Endothelial cell of umbilical vein (primary cell): ENCODE data around the gene CA5A. TPM values are rescaled to one million over a fixed set of nuclear protein-coding genes. Genes with fewer than 3 reads are reported as not detected.

Experiments used
- BruUV-seq: library from RNA; stranded (reverse); fragments of 400-500 nt; replicated peaks from 2 replicates; lab custom pipeline; 2021; lab: Mats Ljungman, UMichigan
- CTCF ChIA-PET: fragments of 300-600, 350-600 bp; sonication (Branson Sonifier 250); formaldehyde crosslinking; loops from one replicate; lab custom pipeline; 2021; ENCODE audit warnings: antibody characterized with exemption, inconsistent platforms; lab: Charles Lee
- POLR2A ChIA-PET: fragments of 300-600, 350-600 bp; sonication (Branson Sonifier 250); formaldehyde crosslinking; loops from one replicate; lab custom pipeline; 2021; ENCODE audit warnings: antibody characterized with exemption, inconsistent platforms; lab: Charles Lee
- DNase-seq: peaks from one replicate; pipeline ENCODE4 v3.0.0-alpha.2; 2011; ENCODE audit warnings: low read depth, low spot score
- FAIRE-seq: peaks from 2 replicates; lab custom pipeline; 2011; peaks lifted over from hg19 to GRCh38; lab: Jason Lieb, UNC
- H2AFZ ChIP-seq: 2 replicates; pipeline ENCODE4 v1.6.0; 2012; ENCODE audit warnings: low read depth, low read length, control low read depth, inconsistent platforms
- H3K27ac ChIP-seq: 2 replicates; pipeline ENCODE4 v1.5.1; 2011; ENCODE audit warnings: low read depth, mild to moderate bottlenecking, control low read depth, low read length, moderate library complexity; ENCODE audit not compliant: insufficient read depth
- H3K27me3 ChIP-seq, 2 experiments: 2 replicates each; pipeline versions ENCODE4 v1.6.0 to v1.6.1; 2011; ENCODE audit warnings: low read length in 2 of 2, mixed read lengths in 1 of 2; ENCODE audit not compliant: control insufficient read depth in 2 of 2, insufficient read depth in 2 of 2
- H3K36me3 ChIP-seq, 2 experiments: 2 replicates in 1 of 2; 3 replicates in 1 of 2; pipeline ENCODE4 v1.5.1; 2011; ENCODE audit warnings: low read length in 2 of 2, mild to moderate bottlenecking in 1 of 2, moderate library complexity in 1 of 2; ENCODE audit not compliant: control insufficient read depth in 2 of 2, insufficient read depth in 2 of 2; ENCODE audit errors: extremely low read depth in 1 of 2
- H3K4me1 ChIP-seq: 3 replicates; pipeline ENCODE4 v1.5.1; 2011; ENCODE audit warnings: mild to moderate bottlenecking, low read length; ENCODE audit not compliant: control insufficient read depth, insufficient read depth; ENCODE audit errors: extremely low read depth
- H3K4me2 ChIP-seq: 2 replicates; pipeline ENCODE4 v1.6.1; 2011; ENCODE audit warnings: low read length, control low read depth, mixed read lengths; ENCODE audit not compliant: insufficient read depth
- H3K4me3 ChIP-seq, 3 experiments: fragments of 200-600 bp in 1 of 3; sonication (generic), shearing (Covaris generic) in 1 of 3; replicated peaks in 1 of 3; 2 replicates each; pipeline ENCODE4 v1.5.1; 2011 to 2016; ENCODE audit warnings: control low read depth in 3 of 3, low read length in 3 of 3, mild to moderate bottlenecking in 2 of 3, inconsistent platforms in 1 of 3, low read depth in 1 of 3, moderate library complexity in 1 of 3; ENCODE audit not compliant: insufficient read depth in 1 of 3
- H3K79me2 ChIP-seq: 2 replicates; pipeline ENCODE4 v1.6.0; 2012; ENCODE audit warnings: low read length, inconsistent platforms; ENCODE audit not compliant: control insufficient read depth, insufficient read depth
- H3K9ac ChIP-seq: replicated peaks from 2 replicates; pipeline ENCODE3; 2011; ENCODE audit warnings: low read length, control low read depth; ENCODE audit not compliant: insufficient read depth; ENCODE audit errors: extremely low read depth
- H3K9me1 ChIP-seq: replicated peaks from 3 replicates; pipeline ENCODE4 v1.6.0; 2011; ENCODE audit warnings: mild to moderate bottlenecking, low read length; ENCODE audit not compliant: control insufficient read depth, insufficient read depth; ENCODE audit errors: extremely low read depth
- H3K9me3 ChIP-seq: replicated peaks from 2 replicates; pipeline ENCODE4 v1.5.1; 2012; ENCODE audit warnings: low read length, inconsistent platforms; ENCODE audit not compliant: control insufficient read depth, insufficient read depth
- H4K20me1 ChIP-seq: replicated peaks from 2 replicates; pipeline ENCODE3; 2011; ENCODE audit warnings: mild to moderate bottlenecking, low read length; ENCODE audit not compliant: control insufficient read depth, insufficient read depth; ENCODE audit errors: extremely low read depth
- CTCF ChIP-seq, 2 donors: IDR thresholded peaks; 1 replicate in 1 of 2; 2 replicates in 1 of 2; pipeline ENCODE4 v1.5.1; 2011; ENCODE audit warnings: low read length in 2 of 2, mild to moderate bottlenecking in 2 of 2, moderate library complexity in 2 of 2, control low read depth in 1 of 2, inconsistent platforms in 1 of 2, low read depth in 1 of 2; ENCODE audit not compliant: insufficient read depth in 1 of 2; ENCODE audit errors: extremely low read depth in 1 of 2
- EZH2 ChIP-seq: IDR thresholded peaks from 2 replicates; pipeline ENCODE4 v1.6.1; 2012; ENCODE audit warnings: borderline replicate concordance, low read depth, mild to moderate bottlenecking, moderate library complexity, low read length, inconsistent platforms; ENCODE audit not compliant: severe bottlenecking
- FOS ChIP-seq: IDR thresholded peaks from 2 replicates; pipeline ENCODE4 v1.6.1; 2011; ENCODE audit warnings: mild to moderate bottlenecking, low read length, moderate library complexity, borderline replicate concordance; ENCODE audit not compliant: insufficient read depth
- GATA2 ChIP-seq: IDR thresholded peaks from 2 replicates; pipeline ENCODE4 v1.7.0; 2011; ENCODE audit warnings: low read depth, mild to moderate bottlenecking, moderate library complexity, mixed read lengths, low read length; ENCODE audit not compliant: insufficient read length, insufficient read depth
- JUN ChIP-seq: IDR thresholded peaks from 2 replicates; pipeline ENCODE4 v1.6.1; 2011; ENCODE audit warnings: borderline replicate concordance, low read depth; ENCODE audit not compliant: insufficient read length, insufficient read depth
- MAX ChIP-seq: IDR thresholded peaks from 2 replicates; pipeline ENCODE4 v1.6.1; 2011; ENCODE audit not compliant: insufficient read depth, insufficient read length
- MYC ChIP-seq: IDR thresholded peaks from one replicate; pipeline ENCODE4 v1.6.1; 2011; ENCODE audit warnings: mild to moderate bottlenecking, low read depth, low read length
- POLR2A ChIP-seq: IDR thresholded peaks from 2 replicates; pipeline ENCODE4 v1.6.1; 2012; ENCODE audit warnings: low read depth, mild to moderate bottlenecking, control low read depth, low read length
- POLR2AphosphoS5 ChIP-seq: IDR thresholded peaks from 2 replicates; pipeline ENCODE4 v1.6.1; 2012; ENCODE audit warnings: low read depth, mild to moderate bottlenecking, control low read depth, low read length, moderate library complexity; ENCODE audit not compliant: insufficient read depth
- dilution Hi-C: fragments of 300-500 bp; cut with MboI; formaldehyde crosslinking; loops from one replicate; pipeline ENCODE4 v1.15.0; 2019; ENCODE audit warnings: low sequenced_read_pairs; ENCODE audit not compliant: extremely low pct_ligation_motif_present
- intact Hi-C: fragments of 100-400 bp; cut with micrococcal nuclease; formaldehyde crosslinking; loops from one replicate; pipeline ENCODE4 v1.10.0; 2022
- polyA plus RNA-seq, 4 experiments: library from polyadenylated mRNA; depleted of rRNA in 3 of 4; stranded (reverse) in 3 of 4; unstranded in 1 of 4; fragments of >200 nt; gene quantifications; 2 replicates each; pipeline versions ENCODE4 v1.2.1 to v1.2.3, GENCODE V29; 2011 to 2012; ENCODE audit warnings: missing spikeins in 1 of 4
- total RNA-seq: library from RNA; stranded (reverse); gene quantifications from 2 replicates; pipeline ENCODE4 v1.2.3, GENCODE V29; 2021

The CA5A gene
- total and polyA plus RNA-seq, 2 donors (not counting 3 experiments of a cell fraction or from before 2014, with no cell fraction given) = not detected

- FAIRE-seq (no peak), DNase-seq (no peak)
- Histone ChIP-seq H2AFZ (no peak overlapping the region), H3K9me1 (no peaks in the 10 kb centered on the region), H4K20me1 (no peaks in the 10 kb centered on the region), H3K27ac (no peak overlapping the region), H3K9ac (no peak overlapping the region), H3K4me1 (no peaks in the 10 kb centered on the region), H3K36me3 (no peaks in the 10 kb centered on the region), H3K79me2 (no peaks in the 10 kb centered on the region), H3K4me2 (no peak overlapping the region), H3K27me3 (no peaks in the 10 kb centered on the region), H3K4me3 (no peak overlapping the region), H3K9me3 (no peaks in the 10 kb centered on the region)
- TF ChIP-seq EZH2 = no peak
- TF ChIP-seq MAX = no peak
- TF ChIP-seq POLR2A = no peak
- no peak for TF ChIP-seq JUN
- no peak for TF ChIP-seq GATA2
- TF ChIP-seq CTCF (IDR thresholded peaks at IDR 0.05; ENCODE audit: extremely low read depth in 1 of 2, insufficient read depth in 1 of 2, low read depth in 1 of 2, low read length in 2 of 2) = no peak
- TF ChIP-seq POLR2AphosphoS5 = no peak
- TF ChIP-seq FOS = no peak
- no peak for TF ChIP-seq MYC
- ChIA-PET CTCF (no interaction called here), POLR2A (no interaction called here)
- dilution Hi-C loops = no loop called here
- intact Hi-C loops = no loop called here
- no TSS peak for BruUV-seq
These were observed 44.6 kb downstream of the CA5A start for GRCh38 chr16:87891764-87892163.
